HEK293 (cell line): ENCODE measurements around the gene CREB5.

ENCODE experiments used
- BCL11A ChIP-seq: fragments of 450-650 bp; formaldehyde crosslinking; IDR thresholded peaks from 2 replicates; pipeline ENCODE4 v1.5.1; 2016; ENCODE audit warnings: low read depth, missing biosample characterization, missing genetic modification characterization
- GFI1B ChIP-seq: fragments of 450-650 bp; formaldehyde crosslinking; IDR thresholded peaks from 2 replicates; pipeline ENCODE4 v1.5.1; 2016; ENCODE audit warnings: missing biosample characterization, missing genetic modification characterization
- GLI4 ChIP-seq: fragments of 450-650 bp; formaldehyde crosslinking; IDR thresholded peaks from 2 replicates; pipeline ENCODE4 v1.5.1; 2016; ENCODE audit warnings: missing biosample characterization, missing genetic modification characterization
- GLIS1 ChIP-seq: fragments of 450-650 bp; formaldehyde crosslinking; IDR thresholded peaks from 2 replicates; pipeline ENCODE4 v1.5.1; 2016; ENCODE audit warnings: missing biosample characterization, missing genetic modification characterization
- HOXC10 ChIP-seq: sonication (generic); formaldehyde crosslinking; IDR thresholded peaks from 2 replicates; pipeline ENCODE4 v1.8.1; 2023; ENCODE audit warnings: mild to moderate bottlenecking, missing genetic modification reagents
- IKZF3 ChIP-seq: fragments of 450-650 bp; IDR thresholded peaks from 2 replicates; pipeline ENCODE4 v1.5.0; 2018; ENCODE audit warnings: missing biosample characterization, mild to moderate bottlenecking, missing genetic modification characterization, moderate library complexity
- KLF7 ChIP-seq: fragments of 450-650 bp; formaldehyde crosslinking; IDR thresholded peaks from 2 replicates; pipeline ENCODE4 v1.5.1; 2016; ENCODE audit warnings: missing biosample characterization, missing genetic modification characterization, borderline replicate concordance
- OSR2 ChIP-seq: fragments of 450-650 bp; formaldehyde crosslinking; IDR thresholded peaks from 2 replicates; pipeline ENCODE4 v1.5.1; 2016; ENCODE audit warnings: missing biosample characterization, missing genetic modification characterization
- REPIN1 ChIP-seq: fragments of 450-650 bp; formaldehyde crosslinking; IDR thresholded peaks from 2 replicates; pipeline ENCODE4 v1.5.1; 2017; ENCODE audit warnings: missing biosample characterization, missing genetic modification characterization, low read depth
- SCRT2 ChIP-seq: fragments of 450-650 bp; formaldehyde crosslinking; IDR thresholded peaks from 2 replicates; pipeline ENCODE4 v1.5.1; 2016; ENCODE audit warnings: missing biosample characterization, missing genetic modification characterization
- SP7 ChIP-seq: fragments of 450-650 bp; formaldehyde crosslinking; IDR thresholded peaks from 2 replicates; pipeline ENCODE4 v1.5.1; 2016; ENCODE audit warnings: missing biosample characterization, missing genetic modification characterization
- WT1 ChIP-seq: fragments of 450-650 bp; formaldehyde crosslinking; IDR thresholded peaks from 2 replicates; pipeline ENCODE4 v1.5.1; 2016; ENCODE audit warnings: missing biosample characterization, missing genetic modification characterization
- ZBTB17 ChIP-seq: fragments of 450-650 bp; formaldehyde crosslinking; IDR thresholded peaks from 2 replicates; pipeline ENCODE4 v1.5.1; 2016; ENCODE audit warnings: missing biosample characterization, missing genetic modification characterization
- ZBTB21 ChIP-seq: fragments of 450-650 bp; formaldehyde crosslinking; IDR thresholded peaks from 2 replicates; pipeline ENCODE4 v1.5.1; 2017; ENCODE audit warnings: missing biosample characterization, missing genetic modification characterization
- ZEB2 ChIP-seq: fragments of 450-650 bp; formaldehyde crosslinking; IDR thresholded peaks from 2 replicates; pipeline ENCODE4 v1.5.1; 2016; ENCODE audit warnings: missing biosample characterization, missing genetic modification characterization
- ZNF10 ChIP-seq: fragments of 450-650 bp; formaldehyde crosslinking; IDR thresholded peaks from 2 replicates; pipeline ENCODE4 v1.5.1; 2017; ENCODE audit warnings: missing biosample characterization, missing genetic modification characterization
- ZNF169 ChIP-seq: fragments of 450-650 bp; formaldehyde crosslinking; IDR thresholded peaks from 2 replicates; pipeline ENCODE4 v1.5.1; 2016; ENCODE audit warnings: missing biosample characterization, missing genetic modification characterization
- ZNF248 ChIP-seq: fragments of 450-650 bp; formaldehyde crosslinking; IDR thresholded peaks from 2 replicates; pipeline ENCODE4 v1.5.1; 2017; ENCODE audit warnings: missing biosample characterization, missing genetic modification characterization
- ZNF366 ChIP-seq: fragments of 450-650 bp; formaldehyde crosslinking; conservative IDR thresholded peaks from 2 replicates; pipeline ENCODE4 v1.5.1; 2016; ENCODE audit warnings: missing biosample characterization, missing genetic modification characterization
- ZNF394 ChIP-seq: fragments of 450-650 bp; formaldehyde crosslinking; IDR thresholded peaks from 2 replicates; pipeline ENCODE4 v1.5.1; 2016; ENCODE audit warnings: missing biosample characterization, missing genetic modification characterization, mild to moderate bottlenecking, moderate library complexity, borderline replicate concordance
- ZNF426 ChIP-seq: fragments of 450-650 bp; formaldehyde crosslinking; IDR thresholded peaks from 2 replicates; pipeline ENCODE4 v1.5.1; 2017; ENCODE audit warnings: missing biosample characterization, missing genetic modification characterization, mild to moderate bottlenecking, inconsistent platforms, moderate library complexity
- ZNF521 ChIP-seq: fragments of 450-650 bp; formaldehyde crosslinking; IDR thresholded peaks from 2 replicates; pipeline ENCODE4 v1.5.1; 2017; ENCODE audit warnings: missing biosample characterization, mild to moderate bottlenecking, missing genetic modification characterization
- ZNF560 ChIP-seq: fragments of 450-650 bp; formaldehyde crosslinking; IDR thresholded peaks from 2 replicates; pipeline ENCODE4 v1.5.1; 2017; ENCODE audit warnings: missing biosample characterization, missing genetic modification characterization, borderline replicate concordance
- ZNF561 ChIP-seq: fragments of 450-650 bp; IDR thresholded peaks from 2 replicates; pipeline ENCODE4 v1.5.1; 2018; ENCODE audit warnings: missing biosample characterization, missing genetic modification characterization, borderline replicate concordance
- ZNF610 ChIP-seq: fragments of 450-650 bp; formaldehyde crosslinking; IDR thresholded peaks from 2 replicates; pipeline ENCODE4 v1.5.1; 2016; ENCODE audit warnings: missing biosample characterization, missing genetic modification characterization, borderline replicate concordance
- ZNF626 ChIP-seq: fragments of 450-650 bp; sonication (Bioruptor Pico); formaldehyde crosslinking; IDR thresholded peaks from 2 replicates; pipeline ENCODE4 v1.5.1; 2018; ENCODE audit warnings: missing biosample characterization, missing genetic modification characterization, inconsistent platforms
- ZNF660 ChIP-seq: fragments of 450-650 bp; IDR thresholded peaks from 2 replicates; pipeline ENCODE4 v1.5.1; 2018; ENCODE audit warnings: missing biosample characterization, mild to moderate bottlenecking, missing genetic modification characterization
- TF ChIP-seq, protein P1 (sequence below): fragments of 450-650 bp; formaldehyde crosslinking; IDR thresholded peaks from 2 replicates; pipeline ENCODE4 v1.5.0; 2017; ENCODE audit warnings: missing biosample characterization, missing genetic modification characterization, borderline replicate concordance
- TF ChIP-seq, protein P2 (sequence below): fragments of 450-650 bp; formaldehyde crosslinking; IDR thresholded peaks from 2 replicates; pipeline ENCODE4 v1.5.1; 2016; ENCODE audit warnings: missing biosample characterization, missing genetic modification characterization, borderline replicate concordance
- TF ChIP-seq, protein P3 (sequence below): fragments of 450-650 bp; formaldehyde crosslinking; IDR thresholded peaks from 2 replicates; pipeline ENCODE4 v1.5.1; 2016; ENCODE audit warnings: missing biosample characterization, missing genetic modification characterization
- TF ChIP-seq, protein P4 (sequence below): fragments of 450-650 bp; formaldehyde crosslinking; IDR thresholded peaks from 2 replicates; pipeline ENCODE4 v1.5.1; 2017; ENCODE audit warnings: missing biosample characterization, missing genetic modification characterization

Gene CREB5

DNA sequence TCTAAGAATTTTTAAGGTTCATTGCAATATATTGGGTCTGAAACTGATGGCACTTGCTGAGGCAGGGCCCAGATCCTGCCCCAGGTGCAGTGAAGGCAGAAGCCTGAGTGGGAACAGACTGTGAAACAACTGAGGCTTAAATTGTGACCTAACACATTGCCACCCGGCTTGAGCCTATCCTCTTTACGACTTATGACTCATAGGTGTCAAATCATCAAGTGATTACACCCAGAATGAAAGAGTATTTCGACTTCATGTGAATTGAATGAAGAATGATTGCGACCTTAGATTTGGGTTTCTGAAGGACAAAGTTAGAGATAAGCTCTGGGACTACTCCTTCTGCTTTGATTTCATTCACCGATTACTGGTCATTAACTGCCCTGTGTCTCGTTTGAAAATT lies 200.9 kb downstream of the CREB5 start (continued):
- TF ChIP-seq ZNF10 (no peak), ZNF660 (tag by site-specific recombination) (no peak), BCL11A (tag by site-specific recombination) (0 out of 2 replicates have a peak, but pooled peaks have one; percentile 35), ZNF561 (tag by site-specific recombination) (no peak), ZNF248 (tag by site-specific recombination) (no peak), ZBTB21 (peak; percentile 43; the same call in 1 of the 2 replicates), ZNF366 (tag by site-specific recombination) (peak; percentile 73), WT1 (tag by site-specific recombination) (no peak), ZNF610 (tag by site-specific recombination) (no peak), GLI4 (no peak), ZNF560 (tag by site-specific recombination) (no peak), ZNF394 (peak; percentile 24; the same call in 1 of the 2 replicates), GLIS1 (tag by site-specific recombination) (0 out of 2 replicates have a peak, but pooled peaks have one; percentile 15), HOXC10 (CRISPR knock-in tag) (no peak), IKZF3 (tag by site-specific recombination) (no peak), GFI1B (tag by site-specific recombination) (no peak), ZNF626 (no peak), ZBTB17 (tag by site-specific recombination) (peak; percentile 48), ZNF169 (tag by site-specific recombination) (no peak), ZNF426 (tag by site-specific recombination) (no peak), KLF7 (tag by site-specific recombination) (no peak), SCRT2 (peak; percentile 56; the same call in 1 of the 2 replicates), OSR2 (tag by site-specific recombination) (peak; percentile 85), REPIN1 (tag by site-specific recombination) (no peak), ZEB2 (tag by site-specific recombination) (peak; percentile 64), SP7 (peak; percentile 74), ZNF521 (tag by site-specific recombination) (no peak)
- TF ChIP-seq, protein P1, sequence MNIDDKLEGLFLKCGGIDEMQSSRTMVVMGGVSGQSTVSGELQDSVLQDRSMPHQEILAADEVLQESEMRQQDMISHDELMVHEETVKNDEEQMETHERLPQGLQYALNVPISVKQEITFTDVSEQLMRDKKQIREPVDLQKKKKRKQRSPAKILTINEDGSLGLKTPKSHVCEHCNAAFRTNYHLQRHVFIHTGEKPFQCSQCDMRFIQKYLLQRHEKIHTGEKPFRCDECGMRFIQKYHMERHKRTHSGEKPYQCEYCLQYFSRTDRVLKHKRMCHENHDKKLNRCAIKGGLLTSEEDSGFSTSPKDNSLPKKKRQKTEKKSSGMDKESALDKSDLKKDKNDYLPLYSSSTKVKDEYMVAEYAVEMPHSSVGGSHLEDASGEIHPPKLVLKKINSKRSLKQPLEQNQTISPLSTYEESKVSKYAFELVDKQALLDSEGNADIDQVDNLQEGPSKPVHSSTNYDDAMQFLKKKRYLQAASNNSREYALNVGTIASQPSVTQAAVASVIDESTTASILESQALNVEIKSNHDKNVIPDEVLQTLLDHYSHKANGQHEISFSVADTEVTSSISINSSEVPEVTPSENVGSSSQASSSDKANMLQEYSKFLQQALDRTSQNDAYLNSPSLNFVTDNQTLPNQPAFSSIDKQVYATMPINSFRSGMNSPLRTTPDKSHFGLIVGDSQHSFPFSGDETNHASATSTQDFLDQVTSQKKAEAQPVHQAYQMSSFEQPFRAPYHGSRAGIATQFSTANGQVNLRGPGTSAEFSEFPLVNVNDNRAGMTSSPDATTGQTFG: no peak
- TF ChIP-seq, protein P2, sequence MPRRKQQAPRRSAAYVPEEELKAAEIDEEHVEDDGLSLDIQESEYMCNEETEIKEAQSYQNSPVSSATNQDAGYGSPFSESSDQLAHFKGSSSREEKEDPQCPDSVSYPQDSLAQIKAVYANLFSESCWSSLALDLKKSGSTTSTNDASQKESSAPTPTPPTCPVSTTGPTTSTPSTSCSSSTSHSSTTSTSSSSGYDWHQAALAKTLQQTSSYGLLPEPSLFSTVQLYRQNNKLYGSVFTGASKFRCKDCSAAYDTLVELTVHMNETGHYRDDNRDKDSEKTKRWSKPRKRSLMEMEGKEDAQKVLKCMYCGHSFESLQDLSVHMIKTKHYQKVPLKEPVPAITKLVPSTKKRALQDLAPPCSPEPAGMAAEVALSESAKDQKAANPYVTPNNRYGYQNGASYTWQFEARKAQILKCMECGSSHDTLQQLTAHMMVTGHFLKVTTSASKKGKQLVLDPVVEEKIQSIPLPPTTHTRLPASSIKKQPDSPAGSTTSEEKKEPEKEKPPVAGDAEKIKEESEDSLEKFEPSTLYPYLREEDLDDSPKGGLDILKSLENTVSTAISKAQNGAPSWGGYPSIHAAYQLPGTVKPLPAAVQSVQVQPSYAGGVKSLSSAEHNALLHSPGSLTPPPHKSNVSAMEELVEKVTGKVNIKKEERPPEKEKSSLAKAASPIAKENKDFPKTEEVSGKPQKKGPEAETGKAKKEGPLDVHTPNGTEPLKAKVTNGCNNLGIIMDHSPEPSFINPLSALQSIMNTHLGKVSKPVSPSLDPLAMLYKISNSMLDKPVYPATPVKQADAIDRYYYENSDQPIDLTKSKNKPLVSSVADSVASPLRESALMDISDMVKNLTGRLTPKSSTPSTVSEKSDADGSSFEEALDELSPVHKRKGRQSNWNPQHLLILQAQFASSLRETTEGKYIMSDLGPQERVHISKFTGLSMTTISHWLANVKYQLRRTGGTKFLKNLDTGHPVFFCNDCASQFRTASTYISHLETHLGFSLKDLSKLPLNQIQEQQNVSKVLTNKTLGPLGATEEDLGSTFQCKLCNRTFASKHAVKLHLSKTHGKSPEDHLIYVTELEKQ: peak; percentile 68; the same call in 1 of the 2 replicates
- TF ChIP-seq, protein P3, sequence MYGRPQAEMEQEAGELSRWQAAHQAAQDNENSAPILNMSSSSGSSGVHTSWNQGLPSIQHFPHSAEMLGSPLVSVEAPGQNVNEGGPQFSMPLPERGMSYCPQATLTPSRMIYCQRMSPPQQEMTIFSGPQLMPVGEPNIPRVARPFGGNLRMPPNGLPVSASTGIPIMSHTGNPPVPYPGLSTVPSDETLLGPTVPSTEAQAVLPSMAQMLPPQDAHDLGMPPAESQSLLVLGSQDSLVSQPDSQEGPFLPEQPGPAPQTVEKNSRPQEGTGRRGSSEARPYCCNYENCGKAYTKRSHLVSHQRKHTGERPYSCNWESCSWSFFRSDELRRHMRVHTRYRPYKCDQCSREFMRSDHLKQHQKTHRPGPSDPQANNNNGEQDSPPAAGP: peak; percentile 34; the same call in 1 of the 2 replicates
- TF ChIP-seq, protein P4, sequence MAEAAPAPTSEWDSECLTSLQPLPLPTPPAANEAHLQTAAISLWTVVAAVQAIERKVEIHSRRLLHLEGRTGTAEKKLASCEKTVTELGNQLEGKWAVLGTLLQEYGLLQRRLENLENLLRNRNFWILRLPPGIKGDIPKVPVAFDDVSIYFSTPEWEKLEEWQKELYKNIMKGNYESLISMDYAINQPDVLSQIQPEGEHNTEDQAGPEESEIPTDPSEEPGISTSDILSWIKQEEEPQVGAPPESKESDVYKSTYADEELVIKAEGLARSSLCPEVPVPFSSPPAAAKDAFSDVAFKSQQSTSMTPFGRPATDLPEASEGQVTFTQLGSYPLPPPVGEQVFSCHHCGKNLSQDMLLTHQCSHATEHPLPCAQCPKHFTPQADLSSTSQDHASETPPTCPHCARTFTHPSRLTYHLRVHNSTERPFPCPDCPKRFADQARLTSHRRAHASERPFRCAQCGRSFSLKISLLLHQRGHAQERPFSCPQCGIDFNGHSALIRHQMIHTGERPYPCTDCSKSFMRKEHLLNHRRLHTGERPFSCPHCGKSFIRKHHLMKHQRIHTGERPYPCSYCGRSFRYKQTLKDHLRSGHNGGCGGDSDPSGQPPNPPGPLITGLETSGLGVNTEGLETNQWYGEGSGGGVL (tag by site-specific recombination): no peak
